H9 (cell line): ENCODE data around the gene SULF2. TPM values are rescaled to one million over a fixed set of nuclear protein-coding genes. Genes with fewer than 3 reads are reported as not detected.

Source experiments
- DNase-seq: peaks from one replicate; pipeline ENCODE4 v3.0.0-alpha.2; 2017
- H2AFZ ChIP-seq: one replicate; pipeline ENCODE4 v1.6.1; 2013; ENCODE audit warnings: mild to moderate bottlenecking, low read length, control low read depth, moderate library complexity
- H2AK5ac ChIP-seq: 2 replicates; pipeline ENCODE4 v1.6.1; 2013; ENCODE audit warnings: low read length, control low read depth, mixed read lengths; ENCODE audit not compliant: insufficient read length
- H2BK120ac ChIP-seq: one replicate; pipeline ENCODE4 v1.6.1; 2013; ENCODE audit warnings: low read depth, mild to moderate bottlenecking, low read length, control low read depth, inconsistent platforms; ENCODE audit not compliant: poor library complexity, severe bottlenecking
- H2BK12ac ChIP-seq: 2 replicates; pipeline ENCODE4 v1.6.1; 2013; ENCODE audit warnings: low read length, control low read depth, mixed read lengths, low read depth; ENCODE audit not compliant: insufficient read length
- H2BK15ac ChIP-seq: 2 replicates; pipeline ENCODE4 v1.6.1; 2013; ENCODE audit warnings: low read depth, low read length, control low read depth
- H2BK20ac ChIP-seq: one replicate; pipeline ENCODE4 v1.6.1; 2013; ENCODE audit warnings: low read depth, mild to moderate bottlenecking, low read length, control low read depth, inconsistent platforms; ENCODE audit not compliant: poor library complexity, severe bottlenecking
- H2BK5ac ChIP-seq: 2 replicates; pipeline ENCODE4 v1.6.1; 2013; ENCODE audit warnings: low read length, control low read depth, mixed read lengths; ENCODE audit not compliant: insufficient read length
- H3K14ac ChIP-seq: 2 replicates; pipeline ENCODE4 v1.6.1; 2013; ENCODE audit warnings: low read length, control low read depth; ENCODE audit not compliant: insufficient read depth
- H3K18ac ChIP-seq: 2 replicates; pipeline ENCODE4 v1.6.1; 2013; ENCODE audit warnings: low read depth, mild to moderate bottlenecking, mixed read lengths, low read length, control low read depth; ENCODE audit not compliant: insufficient read length
- H3K23ac ChIP-seq: 2 replicates; pipeline ENCODE4 v1.6.1; 2013; ENCODE audit warnings: low read length, control low read depth, mixed read lengths, low read depth; ENCODE audit not compliant: insufficient read length
- H3K23me2 ChIP-seq: 2 replicates; pipeline ENCODE4 v1.6.1; 2013; ENCODE audit warnings: low read depth, mild to moderate bottlenecking, mixed read lengths, low read length, control low read depth; ENCODE audit not compliant: insufficient read length, poor library complexity, severe bottlenecking
- H3K27ac ChIP-seq: 2 replicates; pipeline ENCODE4 v1.5.1; 2013; ENCODE audit warnings: low read length, control low read depth, mixed read lengths, low read depth; ENCODE audit not compliant: insufficient read length
- H3K27me3 ChIP-seq: 2 replicates; pipeline ENCODE4 v1.6.1; 2013; ENCODE audit warnings: low read length, control low read depth, inconsistent platforms; ENCODE audit not compliant: insufficient read depth
- H3K4ac ChIP-seq: 2 replicates; pipeline ENCODE4 v1.6.1; 2013; ENCODE audit warnings: low read depth, mild to moderate bottlenecking, control low read depth, inconsistent platforms, low read length, moderate library complexity
- H3K4me1 ChIP-seq: 2 replicates; pipeline ENCODE4 v1.6.1; 2013; ENCODE audit warnings: low read length, control low read depth, inconsistent platforms; ENCODE audit not compliant: insufficient read depth
- H3K4me2 ChIP-seq: 2 replicates; pipeline ENCODE4 v1.6.1; 2013; ENCODE audit warnings: low read length, control low read depth, mixed read lengths; ENCODE audit not compliant: insufficient read length, insufficient read depth
- H3K56ac ChIP-seq: 2 replicates; pipeline ENCODE4 v1.6.1; 2013; ENCODE audit warnings: low read depth, mild to moderate bottlenecking, mixed read lengths, low read length, control low read depth; ENCODE audit not compliant: insufficient read length
- H3K79me1 ChIP-seq: 2 replicates; pipeline ENCODE4 v1.6.1; 2013; ENCODE audit warnings: low read depth, mild to moderate bottlenecking, moderate library complexity, low read length, control low read depth, inconsistent platforms; ENCODE audit not compliant: insufficient read depth, poor library complexity, severe bottlenecking
- H3K79me2 ChIP-seq: 2 replicates; pipeline ENCODE4 v1.6.1; 2013; ENCODE audit warnings: low read length, control low read depth, inconsistent platforms; ENCODE audit not compliant: insufficient read depth
- H3K9ac ChIP-seq: 2 replicates; pipeline ENCODE4 v1.6.1; 2013; ENCODE audit warnings: low read length, control low read depth, mixed read lengths; ENCODE audit not compliant: insufficient read length; ENCODE audit errors: extremely low read depth
- H3K9me3 ChIP-seq: one replicate; pipeline ENCODE4 v1.6.1; 2013; ENCODE audit warnings: low read depth, low read length, inconsistent platforms; ENCODE audit not compliant: control insufficient read depth
- H3T11ph ChIP-seq: one replicate; pipeline ENCODE4 v1.6.1; 2013; ENCODE audit warnings: mild to moderate bottlenecking, low read length, control low read depth, inconsistent platforms
- H4K20me1 ChIP-seq: one replicate; pipeline ENCODE4 v1.6.1; 2013; ENCODE audit not compliant: control insufficient read depth, insufficient read length, insufficient read depth
- H4K5ac ChIP-seq: 2 replicates; pipeline ENCODE4 v1.6.1; 2013; ENCODE audit warnings: low read depth, mild to moderate bottlenecking, mixed read lengths, low read length, control low read depth; ENCODE audit not compliant: insufficient read length
- H4K8ac ChIP-seq: replicated peaks from 2 replicates; pipeline ENCODE4 v1.6.1; 2013; ENCODE audit warnings: low read length, control low read depth, mixed read lengths, low read depth; ENCODE audit not compliant: insufficient read length
- H4K91ac ChIP-seq: 2 replicates; pipeline ENCODE4 v1.6.1; 2013; ENCODE audit warnings: low read depth, mild to moderate bottlenecking, moderate library complexity, mixed read lengths, low read length, control low read depth; ENCODE audit not compliant: insufficient read length
- H3K27ac Mint-ChIP-seq, 3 experiments: 2 replicates in 2 of 3; 3 replicates in 1 of 3; pipeline ENCODE4 v1.8.0; 2020 to 2021; ENCODE audit warnings: mixed read lengths in 3 of 3, mild to moderate bottlenecking in 1 of 3, moderate library complexity in 1 of 3
- H3K27me3 Mint-ChIP-seq: 2 replicates; pipeline ENCODE4 v1.8.0; 2021; ENCODE audit warnings: low read depth, mild to moderate bottlenecking, moderate library complexity, mixed read lengths
- H3K36me3 Mint-ChIP-seq, 3 experiments: 2 replicates in 2 of 3; 3 replicates in 1 of 3; pipeline ENCODE4 v1.8.0; 2020 to 2021; ENCODE audit warnings: low read depth in 3 of 3, mixed read lengths in 3 of 3; ENCODE audit not compliant: insufficient read depth in 1 of 3
- H3K4me1 Mint-ChIP-seq, 2 experiments: 2 replicates each; pipeline ENCODE4 v1.8.0; 2020; ENCODE audit warnings: mixed read lengths in 2 of 2
- H3K4me3 Mint-ChIP-seq, 2 experiments: 2 replicates in 1 of 2; 3 replicates in 1 of 2; pipeline ENCODE4 v1.8.0; 2020 to 2021; ENCODE audit warnings: mild to moderate bottlenecking in 2 of 2, mixed read lengths in 2 of 2, moderate library complexity in 1 of 2
- H3K9me3 Mint-ChIP-seq, 2 experiments: 2 replicates in 1 of 2; 3 replicates in 1 of 2; pipeline ENCODE4 v1.8.0; 2020; ENCODE audit warnings: mild to moderate bottlenecking in 2 of 2, mixed read lengths in 2 of 2, moderate library complexity in 1 of 2
- WGBS: extraction: QIAGEN DNeasy Blood & Tissue Kit; methylation state at CpG from one replicate; pipeline ENCODE4 v1.1.7; 2013; ENCODE audit warnings: missing lambda C conversion rate, low lambda C conversion rate, mixed read lengths; ENCODE audit not compliant: insufficient read length; ENCODE audit errors: extremely low coverage; 5-methylcytosine and 5-hydroxymethylcytosine counted together
- total RNA-seq: library from RNA; stranded (reverse); gene quantifications from 2 replicates; pipeline ENCODE4 v1.2.1, GENCODE V29; 2021
- TF ChIP-seq, protein P1 (sequence below): fragments of 200-600 bp; sonication (generic); conservative IDR thresholded peaks from 3 replicates; pipeline ENCODE4 v1.8.0; 2021; ENCODE audit warnings: antibody characterized with exemption, mild to moderate bottlenecking

SULF2 gene
- total RNA-seq, 1 experiment from 2014 or later, result 31.2 TPM

DNA sequence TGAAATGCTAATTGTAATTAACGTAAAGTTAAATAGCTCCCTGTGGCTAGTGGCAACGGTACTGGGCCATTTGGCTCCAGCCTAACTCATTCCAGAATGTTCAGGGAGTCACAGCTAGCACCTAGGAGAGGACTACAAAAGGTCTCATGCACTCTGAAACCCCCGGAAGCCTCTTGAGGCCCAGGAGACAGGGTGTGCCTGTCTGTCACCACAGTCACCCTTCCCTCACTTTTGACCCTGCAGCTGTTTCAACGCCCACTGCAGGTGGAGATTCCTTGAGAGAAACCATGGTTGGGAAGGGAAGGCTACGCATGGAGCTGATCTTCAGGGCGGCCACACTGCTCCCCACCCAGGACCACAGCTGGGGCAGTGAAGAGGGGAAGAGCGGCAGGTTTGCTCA lies 58.6 kb downstream of the SULF2 start:
- Histone ChIP-seq H2BK15ac (no peak overlapping the region), H3K79me1 (no peaks in the 10 kb centered on the region), H3K9me3 (no peaks in the 10 kb centered on the region), H4K8ac (no peak overlapping the region), H3K18ac (no peak overlapping the region), H3K4me1 (no peaks in the 10 kb centered on the region; the same call in 1 of the 2 replicates), H3K4me2 (no peak overlapping the region), H2BK20ac (no peak overlapping the region), H3K4ac (no peak overlapping the region), H2BK120ac (no peak overlapping the region), H3K23me2 (no peaks in the 10 kb centered on the region), H3K9ac (no peak overlapping the region), H4K91ac (no peak overlapping the region), H4K20me1 (no peaks in the 10 kb centered on the region), H2BK5ac (no peak overlapping the region), H3K23ac (no peak overlapping the region), H3K79me2 (no peaks in the 10 kb centered on the region), H2BK12ac (no peak overlapping the region), H3K27me3 (no peaks in the 10 kb centered on the region), H2AK5ac (no peak overlapping the region), H3T11ph (no peak overlapping the region), H4K5ac (no peak overlapping the region), H3K14ac (no peak overlapping the region), H2AFZ (no peak overlapping the region), H3K27ac (no peak overlapping the region), H3K56ac (no peak overlapping the region)
- DNase-seq, result no peak
- Mint-ChIP-seq H3K4me3 (no peak overlapping the region), H3K36me3 (peaks cover 4 to 14% (median 8%) of the 10 kb centered on the region in 3 experiments; a peak in 6 of 7 replicates), H3K27ac (no peak overlapping the region), H3K27me3 (no peaks in the 10 kb centered on the region; the same call in 1 of the 2 replicates), H3K9me3 (peaks cover 6 to 8% of the 10 kb centered on the region in 2 experiments), H3K4me1 (peaks cover 12 to 13% of the 10 kb centered on the region in 2 experiments)
- TF ChIP-seq, protein P1, sequence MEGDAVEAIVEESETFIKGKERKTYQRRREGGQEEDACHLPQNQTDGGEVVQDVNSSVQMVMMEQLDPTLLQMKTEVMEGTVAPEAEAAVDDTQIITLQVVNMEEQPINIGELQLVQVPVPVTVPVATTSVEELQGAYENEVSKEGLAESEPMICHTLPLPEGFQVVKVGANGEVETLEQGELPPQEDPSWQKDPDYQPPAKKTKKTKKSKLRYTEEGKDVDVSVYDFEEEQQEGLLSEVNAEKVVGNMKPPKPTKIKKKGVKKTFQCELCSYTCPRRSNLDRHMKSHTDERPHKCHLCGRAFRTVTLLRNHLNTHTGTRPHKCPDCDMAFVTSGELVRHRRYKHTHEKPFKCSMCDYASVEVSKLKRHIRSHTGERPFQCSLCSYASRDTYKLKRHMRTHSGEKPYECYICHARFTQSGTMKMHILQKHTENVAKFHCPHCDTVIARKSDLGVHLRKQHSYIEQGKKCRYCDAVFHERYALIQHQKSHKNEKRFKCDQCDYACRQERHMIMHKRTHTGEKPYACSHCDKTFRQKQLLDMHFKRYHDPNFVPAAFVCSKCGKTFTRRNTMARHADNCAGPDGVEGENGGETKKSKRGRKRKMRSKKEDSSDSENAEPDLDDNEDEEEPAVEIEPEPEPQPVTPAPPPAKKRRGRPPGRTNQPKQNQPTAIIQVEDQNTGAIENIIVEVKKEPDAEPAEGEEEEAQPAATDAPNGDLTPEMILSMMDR, result no peak
- WGBS, result no CpG with 5 or more reads among the region's 7 CpGs
